Stimulated activated naive CD8-positive, alpha-beta T cell treated with anti-CD3 and anti-CD28 coated beads, Interleukin-15, amount 100 ng/mL, for 72 hours (primary cell): Measurements from ENCODE around the gene TAPT1.
"Not testable (repeated sequence)": the region's sequence is repeated elsewhere in the genome, so short reads cannot be mapped to it uniquely, and the experiment has no call there.

Experiments used
- ATAC-seq: fragments of 150-1000 bp; cut with Tn5 transposase; 2 replicates; pipeline ENCODE4 v1.10.0; 2021; ENCODE audit warnings: mild to moderate bottlenecking, moderate library complexity
- DNase-seq, 2 donors: peaks; one replicate each; pipeline ENCODE4 v3.0.0; 2021 to 2022
- H3K27ac Mint-ChIP-seq, 2 donors: one replicate each; pipeline ENCODE4 v1.8.0; 2022; ENCODE audit warnings: mild to moderate bottlenecking in 2 of 2, mixed read lengths in 2 of 2, moderate library complexity in 2 of 2
- H3K27me3 Mint-ChIP-seq: one replicate; pipeline ENCODE4 v1.8.0; 2022; ENCODE audit warnings: mixed read lengths
- H3K4me1 Mint-ChIP-seq: one replicate; pipeline ENCODE4 v1.8.0; 2022; ENCODE audit warnings: mild to moderate bottlenecking, mixed read lengths
- H3K4me3 Mint-ChIP-seq, 2 donors: one replicate each; pipeline ENCODE4 v1.8.0; 2022; ENCODE audit warnings: mild to moderate bottlenecking in 2 of 2, mixed read lengths in 2 of 2, moderate library complexity in 1 of 2
- H3K9me3 Mint-ChIP-seq, 2 donors: one replicate each; pipeline ENCODE4 v1.8.0; 2022; ENCODE audit warnings: mixed read lengths in 2 of 2

Gene TAPT1

GRCh38 chr4:16150716-16151115, 75.6 kb downstream of the TAPT1 start:
- no peak for ATAC-seq
- H3K27ac Mint-ChIP-seq: no peak overlapping the region
- no peak for DNase-seq
- peaks cover 0 to 10% of the 10 kb centered on the region in 2 donors for H3K9me3 Mint-ChIP-seq
- no peaks in the 10 kb centered on the region for H3K27me3 Mint-ChIP-seq
- H3K4me1 Mint-ChIP-seq: no peaks in the 10 kb centered on the region
- no peak overlapping the region for H3K4me3 Mint-ChIP-seq

- not testable (repeated sequence) for DNase-seq, ATAC-seq, H3K27ac Mint-ChIP-seq, H3K4me3 Mint-ChIP-seq, H3K4me1 Mint-ChIP-seq, H3K27me3 Mint-ChIP-seq
- peaks cover 10 to 46% of the 10 kb centered on the region in 2 donors for H3K9me3 Mint-ChIP-seq
Observed at GRCh38 chr4:16144913-16145312, 81.4 kb downstream of the TAPT1 start.

GRCh38 chr4:16142598-16143310, 83.5 kb downstream of the TAPT1 start:
- H3K4me1 Mint-ChIP-seq: no peaks in the 10 kb centered on the region
- peaks cover 10 to 46% of the 10 kb centered on the region in 2 donors for H3K9me3 Mint-ChIP-seq
- H3K4me3 Mint-ChIP-seq: no peak overlapping the region
- H3K27ac Mint-ChIP-seq: no peak overlapping the region
- ATAC-seq (no peak), DNase-seq (no peak)
- peaks cover 17% of the 10 kb centered on the region for H3K27me3 Mint-ChIP-seq

- H3K4me1 Mint-ChIP-seq: no peaks in the 10 kb centered on the region
- no peak overlapping the region for H3K27ac Mint-ChIP-seq
- DNase-seq (no peak), ATAC-seq (no peak)
- peaks cover 10 to 41% of the 10 kb centered on the region in 2 donors for H3K9me3 Mint-ChIP-seq
- peaks cover 17% of the 10 kb centered on the region for H3K27me3 Mint-ChIP-seq
- H3K4me3 Mint-ChIP-seq: no peak overlapping the region
Observed at GRCh38 chr4:16140879-16141249, 85.4 kb downstream of the TAPT1 start.

- no peak for DNase-seq
- ATAC-seq: no peak
- H3K4me1 Mint-ChIP-seq: no peaks in the 10 kb centered on the region
- no peak overlapping the region for H3K4me3 Mint-ChIP-seq
- peaks cover 8 to 39% of the 10 kb centered on the region in 2 donors for H3K9me3 Mint-ChIP-seq
- no peak overlapping the region for H3K27ac Mint-ChIP-seq
- peaks cover 17% of the 10 kb centered on the region for H3K27me3 Mint-ChIP-seq
Observed at GRCh38 chr4:16140231-16140878, 85.9 kb downstream of the TAPT1 start.

- Mint-ChIP-seq H3K4me1 (no peaks in the 10 kb centered on the region), H3K27ac (peak overlapping the region in 1 of 2 donors; percentile 16)
Observed at GRCh38 chr4:16139066-16139945, 87.0 kb downstream of the TAPT1 start.

GRCh38 chr4:16136827-16137226, 89.4 kb downstream of the TAPT1 start:
- Mint-ChIP-seq H3K27me3 (peaks cover 17% of the 10 kb centered on the region), H3K4me1 (no peaks in the 10 kb centered on the region), H3K9me3 (peaks cover 9 to 19% of the 10 kb centered on the region in 2 donors), H3K27ac (no peak overlapping the region), H3K4me3 (no peak overlapping the region)
- DNase-seq (no peak), ATAC-seq (no peak)

More at GRCh38 chr4:16139066-16139945, 87.0 kb downstream of the TAPT1 start:
- no peak overlapping the region for H3K4me3 Mint-ChIP-seq
- peaks cover 17% of the 10 kb centered on the region for H3K27me3 Mint-ChIP-seq
- no peak for ATAC-seq
- no peak for DNase-seq
- peaks cover 10 to 37% of the 10 kb centered on the region in 2 donors for H3K9me3 Mint-ChIP-seq

GRCh38 chr4:16136311-16136710, 90.0 kb downstream of the TAPT1 start:
- H3K9me3 Mint-ChIP-seq: peaks cover 9 to 15% of the 10 kb centered on the region in 2 donors
- H3K4me1 Mint-ChIP-seq: no peaks in the 10 kb centered on the region
- ATAC-seq (no peak), DNase-seq (no peak)
- H3K4me3 Mint-ChIP-seq: no peak overlapping the region
- no peak overlapping the region for H3K27ac Mint-ChIP-seq
- peaks cover 17% of the 10 kb centered on the region for H3K27me3 Mint-ChIP-seq

GRCh38 chr4:16133406-16133805, 92.9 kb downstream of the TAPT1 start:
- no peak for ATAC-seq
- Mint-ChIP-seq H3K9me3 (peaks cover 9 to 15% of the 10 kb centered on the region in 2 donors), H3K27me3 (no peaks in the 10 kb centered on the region), H3K4me1 (no peaks in the 10 kb centered on the region), H3K4me3 (no peak overlapping the region), H3K27ac (no peak overlapping the region)
- DNase-seq: no peak

- H3K4me1 Mint-ChIP-seq: no peaks in the 10 kb centered on the region
- no peaks in the 10 kb centered on the region for H3K27me3 Mint-ChIP-seq
- DNase-seq (no peak), ATAC-seq (no peak)
- peaks cover 9 to 15% of the 10 kb centered on the region in 2 donors for H3K9me3 Mint-ChIP-seq
- H3K4me3 Mint-ChIP-seq: no peak overlapping the region
- no peak overlapping the region for H3K27ac Mint-ChIP-seq
Observed at GRCh38 chr4:16131293-16131692, 95.0 kb downstream of the TAPT1 start.

- no peak overlapping the region for H3K4me3 Mint-ChIP-seq
- ATAC-seq (no peak), DNase-seq (no peak)
- H3K4me1 Mint-ChIP-seq: peaks cover 12% of the 10 kb centered on the region
- peaks cover 3 to 4% of the 10 kb centered on the region in 2 donors for H3K9me3 Mint-ChIP-seq
- H3K27me3 Mint-ChIP-seq: no peaks in the 10 kb centered on the region
- H3K27ac Mint-ChIP-seq: no peak overlapping the region
Observed at GRCh38 chr4:16129336-16129735, 96.9 kb downstream of the TAPT1 start.

- no peak for ATAC-seq
- no peak overlapping the region for H3K27ac Mint-ChIP-seq
Observed at GRCh38 chr4:16126714-16127113, 99.6 kb downstream of the TAPT1 start.

GRCh38 chr4:16125571-16126445, 100.5 kb downstream of the TAPT1 start:
- H3K4me3 Mint-ChIP-seq: no peak overlapping the region
- ATAC-seq (no peak), DNase-seq (no peak)
- peaks cover 2 to 7% of the 10 kb centered on the region in 2 donors for H3K9me3 Mint-ChIP-seq
- peaks cover 45% of the 10 kb centered on the region for H3K4me1 Mint-ChIP-seq
- no peaks in the 10 kb centered on the region for H3K27me3 Mint-ChIP-seq
- peak overlapping the region in 1 of 2 donors; percentile 81 for H3K27ac Mint-ChIP-seq

More at GRCh38 chr4:16126714-16127113, 99.6 kb downstream of the TAPT1 start:
- Mint-ChIP-seq H3K9me3 (no peaks in the 10 kb centered on the region), H3K4me3 (no peak overlapping the region), H3K27me3 (no peaks in the 10 kb centered on the region), H3K4me1 (peaks cover 37% of the 10 kb centered on the region)
- DNase-seq: no peak

GRCh38 chr4:16124232-16124631, 102.0 kb downstream of the TAPT1 start:
- DNase-seq (no peak), ATAC-seq (no peak)
- peak overlapping the region in 1 of 2 donors; percentile 52 for H3K27ac Mint-ChIP-seq
- peaks cover 9 to 14% of the 10 kb centered on the region in 2 donors for H3K9me3 Mint-ChIP-seq
- H3K4me1 Mint-ChIP-seq: peaks cover 50% of the 10 kb centered on the region
- H3K4me3 Mint-ChIP-seq: no peak overlapping the region
- no peaks in the 10 kb centered on the region for H3K27me3 Mint-ChIP-seq
